SK-N-SH (cell line): ENCODE measurements around the gene SUMF1.

Source experiments
- CTCF ChIP-seq: fragments of 200-600 bp; sonication (generic); IDR thresholded peaks from 2 replicates; pipeline ENCODE4 v1.6.1; 2017; ENCODE audit warnings: antibody characterized with exemption, mild to moderate bottlenecking, moderate library complexity
- POLR2AphosphoS5 ChIP-seq: IDR thresholded peaks from 2 replicates; pipeline ENCODE4 v1.6.1; 2012; ENCODE audit warnings: low read depth, low read length
- RAD21 ChIP-seq: IDR thresholded peaks from 2 replicates; pipeline ENCODE4 v1.6.1; 2012; ENCODE audit warnings: mild to moderate bottlenecking, low read length
- RCOR1 ChIP-seq: fragments of 150-350 bp; IDR thresholded peaks from 2 replicates; pipeline ENCODE4 v1.6.1; 2017; ENCODE audit warnings: antibody characterized with exemption, low read length
- TEAD4 ChIP-seq: IDR thresholded peaks from 2 replicates; pipeline ENCODE4 v1.4.0; 2012; ENCODE audit warnings: mild to moderate bottlenecking, borderline replicate concordance; ENCODE audit not compliant: insufficient read depth
- YY1 ChIP-seq: IDR thresholded peaks from 2 replicates; pipeline ENCODE4 v1.4.0; 2012; ENCODE audit warnings: low read depth, mild to moderate bottlenecking
- TF ChIP-seq, protein P1 (sequence below): IDR thresholded peaks from 2 replicates; pipeline ENCODE4 v1.4.0; 2012; ENCODE audit warnings: low read depth

- no peak for TF ChIP-seq YY1
- no peak for TF ChIP-seq CTCF
- TF ChIP-seq RAD21 = no peak
- TF ChIP-seq POLR2AphosphoS5 = no peak
- TF ChIP-seq, protein P1, sequence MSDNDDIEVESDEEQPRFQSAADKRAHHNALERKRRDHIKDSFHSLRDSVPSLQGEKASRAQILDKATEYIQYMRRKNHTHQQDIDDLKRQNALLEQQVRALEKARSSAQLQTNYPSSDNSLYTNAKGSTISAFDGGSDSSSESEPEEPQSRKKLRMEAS = no peak
- TF ChIP-seq TEAD4 = no peak
- no peak for TF ChIP-seq RCOR1
Measured at GRCh38 chr3:4351872-4352271, 115.2 kb downstream of the SUMF1 start.
